KBM-7 (cell line): ENCODE results near the gene KMT5C.
A peak's percentile ranks its signal among the peaks of the same experiment; 100 is the strongest.

ENCODE experiments used
- DNase-seq: peaks from one replicate; pipeline ENCODE4 v3.0.0-alpha.2; 2015
- in situ Hi-C: fragments of 300-500 bp; cut with MboI; formaldehyde crosslinking; loops from 2 replicates; pipeline ENCODE4 v1.14.3; 2020; ENCODE audit warnings: low sequenced_read_pairs, low pct_unique_long_range_greater_than_20kb, mixed read lengths

The KMT5C gene

GRCh38 chr19:55345101-55345817 lies 5.6 kb downstream of the KMT5C start:
- no peak for DNase-seq

GRCh38 chr19:55345818-55346724 lies 6.4 kb downstream of the KMT5C start:
- in situ Hi-C loops, result no loop called here
- no peak for DNase-seq

More at GRCh38 chr19:55345101-55345817, 5.6 kb downstream of the KMT5C start:
- in situ Hi-C loops, result no loop called here

- DNase-seq, result no peak
- in situ Hi-C loops, result no loop called here
Observed at GRCh38 chr19:55346725-55347441, 7.2 kb downstream of the KMT5C start.

GRCh38 chr19:55347442-55348009 lies 7.8 kb downstream of the KMT5C start:
- no peak for DNase-seq
- in situ Hi-C loops, result no loop called here

- no peak for DNase-seq
- in situ Hi-C loops, result no loop called here
Observed at GRCh38 chr19:55348317-55349034, 8.8 kb downstream of the KMT5C start.

GRCh38 chr19:55350620-55351315 lies 11.1 kb downstream of the KMT5C start:
- DNase-seq, result no peak
- in situ Hi-C loops, result no loop called here

GRCh38 chr19:55352040-55352439 lies 12.4 kb downstream of the KMT5C start:
- DNase-seq, result no peak
- in situ Hi-C loops, result no loop called here

GRCh38 chr19:55352549-55353145 lies 13.0 kb downstream of the KMT5C start:
- in situ Hi-C loops, result no loop called here
- DNase-seq, result no peak

- in situ Hi-C loops, result no loop called here
- no peak for DNase-seq
Observed at GRCh38 chr19:55353356-55353802, 13.7 kb downstream of the KMT5C start.

GRCh38 chr19:55353803-55354697 lies 14.4 kb downstream of the KMT5C start:
- DNase-seq, result peak; percentile 81
- in situ Hi-C loops, result no loop called here

- DNase-seq, result no peak
- in situ Hi-C loops, result no loop called here
Observed at GRCh38 chr19:55354698-55355212, 15.1 kb downstream of the KMT5C start, which contains the start of gene COX6B2. Gene COX6B2, minus strand, starts transcription at chr19:55354719. Its CDS starts 198 bp downstream, at chr19:55354521.

- in situ Hi-C loops, result no loop called here
Observed at GRCh38 chr19:55355213-55355821, 15.6 kb downstream of the KMT5C start.

GRCh38 chr19:55358493-55358892 lies 18.8 kb downstream of the KMT5C start:
- in situ Hi-C loops, result no loop called here

More at GRCh38 chr19:55355213-55355821, 15.6 kb downstream of the KMT5C start:
- DNase-seq, result no peak

GRCh38 chr19:55358943-55359908 lies 19.6 kb downstream of the KMT5C start:
- no peak for DNase-seq
- in situ Hi-C loops, result no loop called here

More at GRCh38 chr19:55358493-55358892, 18.8 kb downstream of the KMT5C start:
- no peak for DNase-seq

- in situ Hi-C loops, result no loop called here
- DNase-seq, result no peak
Observed at GRCh38 chr19:55360902-55361301, 21.2 kb downstream of the KMT5C start.
